KMS-11 (cell line): ENCODE results near the gene CLIC6.

Experiments used
- H2AFZ ChIP-seq: fragments of 200-600 bp; sonication (generic); 2 replicates; pipeline ENCODE4 v1.6.1; 2016; ENCODE audit warnings: antibody characterized with exemption, mixed run types, low read depth
- H3K27ac ChIP-seq: fragments of 200-600 bp; sonication (generic); 2 replicates; pipeline ENCODE4 v1.6.1; 2016; ENCODE audit warnings: mild to moderate bottlenecking, mixed run types
- H3K27me3 ChIP-seq: fragments of 200-600 bp; sonication (generic); 2 replicates; pipeline ENCODE4 v1.6.1; 2017; ENCODE audit warnings: mild to moderate bottlenecking, low read depth, mixed run types, moderate library complexity; ENCODE audit not compliant: insufficient read depth
- H3K36me3 ChIP-seq: fragments of 200-600 bp; sonication (generic); 2 replicates; pipeline ENCODE4 v1.6.1; 2017; ENCODE audit warnings: mild to moderate bottlenecking, mixed run types; ENCODE audit not compliant: insufficient read depth
- H3K4me1 ChIP-seq: fragments of 200-600 bp; sonication (generic); 2 replicates; pipeline ENCODE4 v1.6.1; 2016; ENCODE audit warnings: mild to moderate bottlenecking, low read depth, mixed run types; ENCODE audit not compliant: poor library complexity, severe bottlenecking
- H3K4me2 ChIP-seq: fragments of 200-600 bp; sonication (generic); 2 replicates; pipeline ENCODE4 v1.7.0; 2016; ENCODE audit warnings: mild to moderate bottlenecking, mixed run types
- H3K4me3 ChIP-seq: fragments of 200-600 bp; sonication (generic); IDR thresholded peaks from 2 replicates; pipeline ENCODE4 v1.6.1; 2017; ENCODE audit warnings: low read depth, low read length, mixed read lengths; ENCODE audit not compliant: insufficient read depth
- H3K79me2 ChIP-seq: fragments of 200-600 bp; sonication (generic); 2 replicates; pipeline ENCODE4 v1.6.1; 2016; ENCODE audit warnings: low read depth, mixed run types; ENCODE audit not compliant: insufficient read depth
- H3K9ac ChIP-seq: fragments of 200-600 bp; sonication (generic); 2 replicates; pipeline ENCODE4 v1.6.1; 2016; ENCODE audit warnings: mild to moderate bottlenecking, mixed run types
- H4K20me1 ChIP-seq: fragments of 200-600 bp; sonication (generic); 2 replicates; pipeline ENCODE4 v1.6.1; 2016; ENCODE audit warnings: mild to moderate bottlenecking, mixed run types; ENCODE audit not compliant: insufficient read depth
- TF ChIP-seq, protein P1 (sequence below): fragments of 200-600 bp; sonication (generic); conservative IDR thresholded peaks from 2 replicates; pipeline ENCODE4 v1.6.1; 2017; ENCODE audit warnings: low read depth, mild to moderate bottlenecking, antibody characterized with exemption, low read length, moderate library complexity, mixed read lengths

Gene CLIC6

DNA sequence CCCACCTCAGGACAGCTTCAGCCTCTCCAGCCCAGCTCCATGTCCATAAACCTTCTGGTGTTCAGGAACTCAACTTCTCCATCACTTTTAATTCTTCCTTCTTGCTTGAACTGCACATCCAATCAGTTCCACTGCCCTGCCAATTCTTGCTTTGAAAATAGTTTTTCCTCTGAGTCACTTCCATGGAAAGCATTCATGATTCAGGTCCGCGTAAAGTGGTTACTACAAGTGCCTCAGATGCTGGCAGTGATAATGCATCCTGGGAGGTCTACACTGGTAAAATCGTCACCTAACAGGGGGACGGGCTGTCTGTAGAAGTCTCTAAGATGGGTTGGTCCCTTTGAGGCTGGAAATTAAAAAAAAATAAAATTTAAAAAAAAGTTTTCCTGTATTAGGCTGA, 27.9 kb upstream of the CLIC6 start:
- Histone ChIP-seq H3K4me2 (peak overlapping the region; percentile 94), H3K4me3 (no peak overlapping the region), H2AFZ (peak overlapping the region; percentile 84), H3K27ac (peak overlapping the region; percentile 72), H3K27me3 (no peaks in the 10 kb centered on the region), H4K20me1 (no peaks in the 10 kb centered on the region), H3K4me1 (peaks cover 39% of the 10 kb centered on the region), H3K36me3 (no peaks in the 10 kb centered on the region), H3K9ac (peak overlapping the region; percentile 52; the same call in 1 of the 2 replicates), H3K79me2 (no peaks in the 10 kb centered on the region)
- TF ChIP-seq, protein P1, sequence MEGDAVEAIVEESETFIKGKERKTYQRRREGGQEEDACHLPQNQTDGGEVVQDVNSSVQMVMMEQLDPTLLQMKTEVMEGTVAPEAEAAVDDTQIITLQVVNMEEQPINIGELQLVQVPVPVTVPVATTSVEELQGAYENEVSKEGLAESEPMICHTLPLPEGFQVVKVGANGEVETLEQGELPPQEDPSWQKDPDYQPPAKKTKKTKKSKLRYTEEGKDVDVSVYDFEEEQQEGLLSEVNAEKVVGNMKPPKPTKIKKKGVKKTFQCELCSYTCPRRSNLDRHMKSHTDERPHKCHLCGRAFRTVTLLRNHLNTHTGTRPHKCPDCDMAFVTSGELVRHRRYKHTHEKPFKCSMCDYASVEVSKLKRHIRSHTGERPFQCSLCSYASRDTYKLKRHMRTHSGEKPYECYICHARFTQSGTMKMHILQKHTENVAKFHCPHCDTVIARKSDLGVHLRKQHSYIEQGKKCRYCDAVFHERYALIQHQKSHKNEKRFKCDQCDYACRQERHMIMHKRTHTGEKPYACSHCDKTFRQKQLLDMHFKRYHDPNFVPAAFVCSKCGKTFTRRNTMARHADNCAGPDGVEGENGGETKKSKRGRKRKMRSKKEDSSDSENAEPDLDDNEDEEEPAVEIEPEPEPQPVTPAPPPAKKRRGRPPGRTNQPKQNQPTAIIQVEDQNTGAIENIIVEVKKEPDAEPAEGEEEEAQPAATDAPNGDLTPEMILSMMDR, result no peak

DNA sequence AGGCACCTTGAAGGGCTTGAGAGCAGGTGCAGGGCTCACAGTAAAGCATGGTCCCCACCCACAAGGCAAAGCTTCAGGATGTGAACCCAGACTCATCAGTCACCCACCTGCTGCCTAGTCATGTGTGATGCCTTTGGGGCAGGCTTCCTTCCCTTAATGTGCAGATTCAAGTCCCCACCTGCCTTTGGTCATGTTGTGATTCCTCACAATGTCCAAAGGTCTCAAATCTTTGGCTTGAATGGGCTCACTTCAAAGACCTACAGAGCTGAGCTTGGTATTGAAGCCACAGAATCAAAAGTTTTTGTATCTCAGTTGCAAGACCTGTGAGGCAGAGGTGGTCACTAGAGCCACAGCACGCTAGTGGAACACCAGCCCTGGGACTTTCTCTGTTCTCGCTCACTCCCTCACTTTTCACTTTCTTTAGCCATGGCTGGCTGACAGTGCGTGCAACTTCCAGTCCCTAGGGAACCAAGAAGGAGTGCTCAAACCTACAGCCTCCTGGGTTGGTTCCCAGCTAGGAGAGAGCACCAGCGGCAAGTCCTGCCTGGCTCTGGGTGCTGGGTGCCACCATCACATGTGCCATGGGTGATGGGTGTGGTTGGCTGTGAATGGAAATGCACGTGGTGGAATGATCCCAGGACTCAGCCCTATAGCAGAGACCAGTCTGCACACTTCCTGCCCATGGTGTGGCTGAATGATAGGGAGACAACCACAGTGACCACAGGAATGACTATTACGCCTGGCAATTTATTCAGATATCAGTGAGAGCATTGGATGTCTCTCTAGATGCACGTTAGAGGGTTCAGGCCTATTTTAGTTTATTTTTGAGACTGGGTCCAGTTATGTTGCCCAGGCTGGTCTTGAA, 26.4 kb upstream of the CLIC6 start:
- TF ChIP-seq, protein P1, result no peak

DNA sequence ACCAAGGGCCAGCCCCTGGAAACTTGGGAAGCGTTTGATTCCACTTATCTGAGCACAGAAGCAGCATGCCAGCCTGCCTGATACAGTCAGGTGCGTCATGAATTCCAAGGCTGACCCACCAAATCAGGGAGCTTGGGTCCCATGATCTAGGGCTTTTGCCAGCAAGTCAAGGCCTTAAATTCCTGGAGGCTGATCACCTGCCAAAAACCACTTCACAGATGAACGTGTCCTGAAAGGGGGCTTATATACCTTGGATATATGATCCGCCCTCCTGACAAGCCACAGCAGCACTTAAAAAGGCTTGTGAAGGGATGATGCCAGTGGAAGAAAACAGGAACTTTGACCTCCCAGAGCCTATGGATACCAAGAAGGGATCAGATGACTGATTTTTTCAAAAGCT, 24.0 kb upstream of the CLIC6 start:
- H3K4me3 ChIP-seq, result no peak overlapping the region
- no peak overlapping the region for H2AFZ ChIP-seq
- H3K27me3 ChIP-seq, result no peaks in the 10 kb centered on the region
- H4K20me1 ChIP-seq, result no peaks in the 10 kb centered on the region
- H3K9ac ChIP-seq, result no peak overlapping the region
- TF ChIP-seq, protein P1, result no peak
- no peaks in the 10 kb centered on the region for H3K36me3 ChIP-seq
- peaks cover 34% of the 10 kb centered on the region for H3K4me1 ChIP-seq
- no peak overlapping the region for H3K27ac ChIP-seq
- no peak overlapping the region for H3K4me2 ChIP-seq
- no peaks in the 10 kb centered on the region for H3K79me2 ChIP-seq

More for the DNA sequence above, 26.4 kb upstream of the CLIC6 start:
- H3K4me2 ChIP-seq, result no peak overlapping the region
- H3K4me3 ChIP-seq, result no peak overlapping the region
- H3K4me1 ChIP-seq, result peaks cover 39% of the 10 kb centered on the region
- H3K36me3 ChIP-seq, result no peaks in the 10 kb centered on the region
- H4K20me1 ChIP-seq, result no peaks in the 10 kb centered on the region
- no peak overlapping the region for H3K27ac ChIP-seq
- H3K27me3 ChIP-seq, result no peaks in the 10 kb centered on the region
- H3K79me2 ChIP-seq, result no peaks in the 10 kb centered on the region
- H2AFZ ChIP-seq, result no peak overlapping the region
- no peak overlapping the region for H3K9ac ChIP-seq

DNA sequence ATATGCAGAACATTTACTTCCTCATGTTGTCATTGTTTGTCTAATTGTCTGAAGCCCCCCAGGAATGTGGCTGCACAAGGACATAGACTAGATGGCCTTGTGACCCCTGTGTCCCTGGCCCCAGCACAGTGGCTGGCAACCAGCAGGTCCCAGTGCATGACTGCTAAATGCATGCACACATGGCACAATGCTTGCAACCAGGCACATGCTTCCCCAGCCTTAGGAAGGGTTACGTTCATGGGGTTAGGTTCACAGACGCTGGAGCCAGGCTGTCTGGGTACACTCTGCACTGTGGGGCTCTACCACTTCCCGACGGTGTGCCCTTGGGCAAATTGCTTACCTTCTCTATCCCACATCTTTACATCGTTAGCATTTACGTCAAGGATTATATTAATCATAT, 21.2 kb upstream of the CLIC6 start:
- TF ChIP-seq, protein P1, result no peak
- no peak overlapping the region for H3K27ac ChIP-seq
- H4K20me1 ChIP-seq, result no peaks in the 10 kb centered on the region
- H3K36me3 ChIP-seq, result no peaks in the 10 kb centered on the region
- no peak overlapping the region for H3K4me2 ChIP-seq
- H3K4me3 ChIP-seq, result no peak overlapping the region
- peaks cover 12% of the 10 kb centered on the region for H3K4me1 ChIP-seq
- H2AFZ ChIP-seq, result no peak overlapping the region
- H3K9ac ChIP-seq, result no peak overlapping the region
- no peaks in the 10 kb centered on the region for H3K27me3 ChIP-seq
- no peaks in the 10 kb centered on the region for H3K79me2 ChIP-seq
